Mesothelial cell of epicardium (in vitro differentiated cells): ENCODE results near the gene MAP3K9. TPM values are rescaled to one million over a fixed set of nuclear protein-coding genes. Genes with fewer than 3 reads are reported as not detected.

Experiments
- DNase-seq, 2 experiments: peaks; one replicate each; pipeline ENCODE4 v3.0.0; 2021; ENCODE audit warnings: low spot score in 2 of 2; ENCODE audit not compliant: unreplicated experiment in 2 of 2
- H3K27ac Mint-ChIP-seq: 2 replicates; pipeline ENCODE4 v1.8.0; 2021; ENCODE audit warnings: mixed read lengths
- H3K27me3 Mint-ChIP-seq: 2 replicates; pipeline ENCODE4 v1.8.0; 2021; ENCODE audit warnings: low read depth, mixed read lengths
- H3K36me3 Mint-ChIP-seq: 2 replicates; pipeline ENCODE4 v1.8.0; 2021; ENCODE audit warnings: mixed read lengths
- H3K4me1 Mint-ChIP-seq: 2 replicates; pipeline ENCODE4 v1.8.0; 2021; ENCODE audit warnings: mixed read lengths
- H3K4me3 Mint-ChIP-seq: 2 replicates; pipeline ENCODE4 v1.8.0; 2021; ENCODE audit warnings: mild to moderate bottlenecking, moderate library complexity, mixed read lengths
- H3K9me3 Mint-ChIP-seq: 2 replicates; pipeline ENCODE4 v1.8.0; 2021; ENCODE audit warnings: mixed read lengths
- total RNA-seq: library from RNA; stranded (reverse); gene quantifications from 3 replicates; pipeline ENCODE4 v1.2.1, GENCODE V29; 2021
- TF ChIP-seq, protein P1 (sequence below): fragments of 200-600 bp; sonication (generic); IDR thresholded peaks from one replicate; pipeline ENCODE4 v1.5.0; 2021; ENCODE audit warnings: antibody characterized with exemption; ENCODE audit not compliant: unreplicated experiment

The MAP3K9 gene
- total RNA-seq, 1 donor from 2014 or later = 9.5 TPM

GRCh38 chr14:70731447-70732239 is 77.7 kb downstream of the MAP3K9 start:
- Mint-ChIP-seq H3K4me3 (no peak overlapping the region), H3K27me3 (no peaks in the 10 kb centered on the region), H3K27ac (no peak overlapping the region), H3K9me3 (no peaks in the 10 kb centered on the region), H3K36me3 (peaks cover 30% of the 10 kb centered on the region), H3K4me1 (peaks cover 2% of the 10 kb centered on the region)
- TF ChIP-seq, protein P1, sequence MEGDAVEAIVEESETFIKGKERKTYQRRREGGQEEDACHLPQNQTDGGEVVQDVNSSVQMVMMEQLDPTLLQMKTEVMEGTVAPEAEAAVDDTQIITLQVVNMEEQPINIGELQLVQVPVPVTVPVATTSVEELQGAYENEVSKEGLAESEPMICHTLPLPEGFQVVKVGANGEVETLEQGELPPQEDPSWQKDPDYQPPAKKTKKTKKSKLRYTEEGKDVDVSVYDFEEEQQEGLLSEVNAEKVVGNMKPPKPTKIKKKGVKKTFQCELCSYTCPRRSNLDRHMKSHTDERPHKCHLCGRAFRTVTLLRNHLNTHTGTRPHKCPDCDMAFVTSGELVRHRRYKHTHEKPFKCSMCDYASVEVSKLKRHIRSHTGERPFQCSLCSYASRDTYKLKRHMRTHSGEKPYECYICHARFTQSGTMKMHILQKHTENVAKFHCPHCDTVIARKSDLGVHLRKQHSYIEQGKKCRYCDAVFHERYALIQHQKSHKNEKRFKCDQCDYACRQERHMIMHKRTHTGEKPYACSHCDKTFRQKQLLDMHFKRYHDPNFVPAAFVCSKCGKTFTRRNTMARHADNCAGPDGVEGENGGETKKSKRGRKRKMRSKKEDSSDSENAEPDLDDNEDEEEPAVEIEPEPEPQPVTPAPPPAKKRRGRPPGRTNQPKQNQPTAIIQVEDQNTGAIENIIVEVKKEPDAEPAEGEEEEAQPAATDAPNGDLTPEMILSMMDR = no peak
- DNase-seq = no peak

GRCh38 chr14:70730393-70730792 is 78.9 kb downstream of the MAP3K9 start:
- no peak overlapping the region for H3K27ac Mint-ChIP-seq
- H3K27me3 Mint-ChIP-seq = no peaks in the 10 kb centered on the region
- no peak overlapping the region for H3K4me3 Mint-ChIP-seq
- peaks cover 2% of the 10 kb centered on the region for H3K4me1 Mint-ChIP-seq
- H3K36me3 Mint-ChIP-seq = peaks cover 30% of the 10 kb centered on the region
- H3K9me3 Mint-ChIP-seq = no peaks in the 10 kb centered on the region
- TF ChIP-seq, protein P1 = no peak
- no peak for DNase-seq

DNA sequence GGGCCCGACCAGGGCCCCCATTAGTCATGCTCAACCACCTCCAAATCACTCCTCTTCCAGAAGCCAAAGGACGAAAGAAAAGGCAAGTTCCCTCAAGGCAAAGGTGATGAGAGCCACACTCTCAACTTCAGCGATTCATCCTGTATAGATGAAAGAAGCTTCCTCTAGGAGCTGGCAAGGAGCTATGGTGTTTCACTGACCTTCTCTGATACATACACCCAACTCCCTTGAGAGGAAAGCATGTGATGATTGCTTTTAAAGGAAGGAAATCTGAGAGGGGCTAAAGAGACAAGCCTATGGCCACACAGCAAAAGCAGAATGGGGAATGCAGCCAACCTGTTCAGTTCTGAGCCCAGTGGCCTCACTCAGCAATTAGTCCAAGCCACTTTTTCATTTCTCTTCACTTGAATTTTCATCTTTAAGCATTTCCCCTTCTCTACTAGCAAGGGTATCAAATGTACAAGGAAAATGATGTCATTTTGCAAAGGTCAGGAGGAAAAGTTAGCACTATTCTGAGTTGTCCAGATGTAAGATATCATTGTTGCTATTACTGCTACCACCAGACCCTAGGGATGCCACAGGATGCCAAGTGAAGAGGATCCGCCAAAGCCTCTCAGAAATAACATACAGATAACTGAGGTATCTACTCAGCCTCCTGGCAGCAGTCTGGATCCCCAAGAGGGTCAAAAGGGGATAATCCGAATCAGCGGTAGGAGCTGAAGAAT is 82.5 kb downstream of the MAP3K9 start:
- TF ChIP-seq, protein P1 = no peak
- no peak overlapping the region for H3K4me3 Mint-ChIP-seq
- H3K4me1 Mint-ChIP-seq = no peaks in the 10 kb centered on the region
- H3K36me3 Mint-ChIP-seq = peaks cover 18% of the 10 kb centered on the region
- no peaks in the 10 kb centered on the region for H3K27me3 Mint-ChIP-seq
- DNase-seq = no peak
- H3K9me3 Mint-ChIP-seq = no peaks in the 10 kb centered on the region
- H3K27ac Mint-ChIP-seq = no peak overlapping the region

DNA sequence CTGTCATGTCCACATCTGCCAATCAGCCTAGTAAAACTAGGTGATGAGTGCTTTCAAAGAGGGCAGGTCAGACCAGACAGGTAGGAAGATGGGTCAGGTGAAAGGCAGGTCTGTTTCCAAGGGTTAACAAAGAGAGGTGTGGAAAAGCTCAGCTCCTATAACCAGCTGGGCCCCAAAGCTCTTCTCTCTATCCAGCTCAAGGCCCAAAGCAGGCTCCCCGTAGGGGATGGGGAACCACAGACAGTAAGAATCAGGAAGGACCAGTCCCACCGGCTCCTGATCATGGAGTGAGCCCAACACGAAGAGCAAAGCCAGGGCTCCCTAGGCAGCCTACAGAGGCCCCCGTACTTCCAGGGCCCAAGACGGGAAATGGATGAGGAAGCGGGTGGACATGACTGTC is 84.4 kb downstream of the MAP3K9 start:
- Mint-ChIP-seq H3K27ac (no peak overlapping the region), H3K4me1 (no peaks in the 10 kb centered on the region), H3K27me3 (no peaks in the 10 kb centered on the region), H3K4me3 (no peak overlapping the region), H3K36me3 (peaks cover 13% of the 10 kb centered on the region), H3K9me3 (no peaks in the 10 kb centered on the region)
- TF ChIP-seq, protein P1 = no peak
- DNase-seq = no peak

DNA sequence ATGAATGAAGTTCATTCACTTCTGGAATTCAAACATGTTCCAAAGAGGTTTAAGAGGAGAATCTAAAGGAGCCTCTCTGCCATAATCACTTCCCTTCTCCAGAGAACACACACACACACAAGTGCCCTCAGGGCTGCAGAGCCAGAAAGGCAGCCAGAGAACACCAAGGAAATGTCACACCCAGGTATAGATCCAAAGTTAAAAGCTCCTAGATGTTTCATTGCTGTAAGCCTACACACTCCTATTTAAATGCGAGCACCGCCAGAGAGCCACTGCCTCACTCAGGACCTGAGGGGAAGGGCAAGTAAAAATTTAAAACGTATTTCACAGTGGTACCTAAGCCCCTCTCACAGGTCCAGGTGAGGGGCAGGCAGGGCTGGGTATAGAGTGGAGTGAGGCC is 85.2 kb downstream of the MAP3K9 start:
- H3K9me3 Mint-ChIP-seq = no peaks in the 10 kb centered on the region
- H3K4me3 Mint-ChIP-seq = no peak overlapping the region
- H3K27me3 Mint-ChIP-seq = no peaks in the 10 kb centered on the region
- no peak for DNase-seq
- no peak overlapping the region for H3K27ac Mint-ChIP-seq
- H3K4me1 Mint-ChIP-seq = no peaks in the 10 kb centered on the region
- TF ChIP-seq, protein P1 = no peak
- peaks cover 6% of the 10 kb centered on the region for H3K36me3 Mint-ChIP-seq
